CD14-positive monocyte (primary cell): ENCODE data around the gene BRI3. TPM values are rescaled to one million over a fixed set of nuclear protein-coding genes. Genes with fewer than 3 reads are reported as not detected.
A peak's percentile ranks its signal among the peaks of the same experiment; 100 is the strongest.

Source experiments
- DNase-seq, 3 donors: peaks; one replicate each; pipeline ENCODE4 v3.0.0-alpha.2; 2011 to 2022
- H2AFZ ChIP-seq: 2 replicates; pipeline ENCODE4 v1.6.0; 2012; ENCODE audit warnings: mild to moderate bottlenecking, low read depth, low read length, inconsistent platforms; ENCODE audit not compliant: insufficient read depth, poor library complexity, severe bottlenecking
- H3K27ac ChIP-seq, 2 donors: 1 replicate in 1 of 2; 2 replicates in 1 of 2; pipeline ENCODE4 v1.5.1; 2012 to 2013; ENCODE audit warnings: low read length in 2 of 2, control low read depth in 1 of 2, inconsistent platforms in 1 of 2, low read depth in 1 of 2, mild to moderate bottlenecking in 1 of 2
- H3K27me3 ChIP-seq, 2 donors: one replicate each; pipeline versions ENCODE4 v1.6.0 to v1.6.1; 2011 to 2013; ENCODE audit warnings: low read length in 2 of 2; ENCODE audit not compliant: control insufficient read depth in 2 of 2, insufficient read depth in 2 of 2
- H3K36me3 ChIP-seq, 2 donors: replicated peaks in 1 of 2; 1 replicate in 1 of 2; 2 replicates in 1 of 2; pipeline versions ENCODE4 v1.5.1 to v1.6.1; 2012 to 2013; ENCODE audit warnings: low read length in 2 of 2, control low read depth in 1 of 2, inconsistent platforms in 1 of 2, mild to moderate bottlenecking in 1 of 2; ENCODE audit not compliant: insufficient read depth in 2 of 2, control insufficient read depth in 1 of 2
- H3K4me1 ChIP-seq, 2 donors: 1 replicate in 1 of 2; 2 replicates in 1 of 2; pipeline versions ENCODE4 v1.5.1 to v1.6.1; 2012 to 2013; ENCODE audit warnings: low read length in 2 of 2, control low read depth in 1 of 2, inconsistent platforms in 1 of 2, mild to moderate bottlenecking in 1 of 2, moderate library complexity in 1 of 2; ENCODE audit not compliant: insufficient read depth in 2 of 2, control insufficient read depth in 1 of 2
- H3K4me2 ChIP-seq: replicated peaks from 2 replicates; pipeline ENCODE3; 2012; ENCODE audit warnings: low read length, moderate library complexity, mild to moderate bottlenecking; ENCODE audit not compliant: poor library complexity, severe bottlenecking; ENCODE audit errors: extremely low read depth
- H3K4me3 ChIP-seq, 3 experiments: fragments of 200-600 bp in 1 of 3; sonication (generic) in 1 of 3; replicated peaks in 1 of 3; 1 replicate in 2 of 3; 2 replicates in 1 of 3; pipeline ENCODE4 v1.5.1; 2011 to 2013; ENCODE audit warnings: low read length in 3 of 3, mild to moderate bottlenecking in 3 of 3, control low read depth in 2 of 3, low read depth in 2 of 3, inconsistent platforms in 1 of 3, moderate library complexity in 1 of 3
- H3K79me2 ChIP-seq: 2 replicates; pipeline ENCODE4 v1.6.0; 2012; ENCODE audit warnings: mild to moderate bottlenecking, control low read depth, inconsistent platforms, low read length, moderate library complexity; ENCODE audit not compliant: insufficient read depth
- H3K9ac ChIP-seq: 2 replicates; pipeline ENCODE4 v1.6.0; 2017; ENCODE audit warnings: low read length, mild to moderate bottlenecking; ENCODE audit not compliant: insufficient read depth, poor library complexity, severe bottlenecking
- H3K9me3 ChIP-seq, 2 donors: replicated peaks in 1 of 2; 1 replicate in 1 of 2; 2 replicates in 1 of 2; pipeline versions ENCODE4 v1.5.1 to v1.6.1; 2012 to 2013; ENCODE audit warnings: low read length in 2 of 2, control low read depth in 1 of 2; ENCODE audit not compliant: control insufficient read depth in 1 of 2, insufficient read depth in 1 of 2
- H4K20me1 ChIP-seq: 2 replicates; pipeline ENCODE4 v1.6.0; 2012; ENCODE audit warnings: mild to moderate bottlenecking, low read length, control low read depth, moderate library complexity; ENCODE audit not compliant: insufficient read depth
- H3K27ac Mint-ChIP-seq, 7 donors: one replicate each; pipeline ENCODE4 v1.8.0; 2020; ENCODE audit warnings: mild to moderate bottlenecking in 7 of 7, mixed read lengths in 7 of 7, moderate library complexity in 6 of 7, inconsistent platforms in 2 of 7
- H3K27me3 Mint-ChIP-seq, 3 donors: one replicate each; pipeline ENCODE4 v1.8.0; 2021 to 2022; ENCODE audit warnings: low read depth in 3 of 3, mild to moderate bottlenecking in 3 of 3, mixed read lengths in 3 of 3, moderate library complexity in 3 of 3, inconsistent platforms in 1 of 3
- H3K36me3 Mint-ChIP-seq, 2 donors: one replicate each; pipeline ENCODE4 v1.8.0; 2020; ENCODE audit warnings: mixed read lengths in 2 of 2, inconsistent platforms in 1 of 2, mild to moderate bottlenecking in 1 of 2
- H3K4me1 Mint-ChIP-seq: one replicate; pipeline ENCODE4 v1.8.0; 2020; ENCODE audit warnings: mild to moderate bottlenecking, mixed read lengths
- H3K4me3 Mint-ChIP-seq, 2 donors: one replicate each; pipeline ENCODE4 v1.8.0; 2020; ENCODE audit warnings: mild to moderate bottlenecking in 2 of 2, mixed read lengths in 2 of 2, moderate library complexity in 1 of 2
- H3K9me3 Mint-ChIP-seq, 7 donors: one replicate each; pipeline ENCODE4 v1.8.0; 2020 to 2022; ENCODE audit warnings: mixed read lengths in 7 of 7, mild to moderate bottlenecking in 6 of 7, moderate library complexity in 6 of 7, inconsistent platforms in 2 of 7
- WGBS: methylation state at CpG from one replicate; pipeline ENCODE4 v1.1.5; 2013; ENCODE audit warnings: missing lambda C conversion rate; ENCODE audit not compliant: insufficient coverage; 5-methylcytosine and 5-hydroxymethylcytosine counted together
- intact Hi-C, 2 donors: fragments of 100-400 bp; cut with micrococcal nuclease; formaldehyde crosslinking; loops; one replicate each; pipeline versions ENCODE4 v1.15.0 to v1.15.1; 2023
- polyA plus RNA-seq, 3 donors: library from polyadenylated mRNA; depleted of rRNA in 1 of 3; unstranded in 2 of 3; stranded (reverse) in 1 of 3; fragments of 300-500 nt in 2 of 3; fragments of >200 nt in 1 of 3; fragmentation: Illumina TruSeq in 2 of 3; gene quantifications; 1 replicate in 2 of 3; 2 replicates in 1 of 3; pipeline ENCODE4 v1.2.3, GENCODE V29; 2012 to 2021
- TF ChIP-seq, protein P1 (sequence below): fragments of 200-600 bp; IDR thresholded peaks from one replicate; pipeline ENCODE4 v1.8.0; 2022; ENCODE audit warnings: antibody characterized with exemption, mild to moderate bottlenecking

BRI3 gene
- polyA plus RNA-seq, 3 donors, result 120 to 273 (median 149) TPM

DNA sequence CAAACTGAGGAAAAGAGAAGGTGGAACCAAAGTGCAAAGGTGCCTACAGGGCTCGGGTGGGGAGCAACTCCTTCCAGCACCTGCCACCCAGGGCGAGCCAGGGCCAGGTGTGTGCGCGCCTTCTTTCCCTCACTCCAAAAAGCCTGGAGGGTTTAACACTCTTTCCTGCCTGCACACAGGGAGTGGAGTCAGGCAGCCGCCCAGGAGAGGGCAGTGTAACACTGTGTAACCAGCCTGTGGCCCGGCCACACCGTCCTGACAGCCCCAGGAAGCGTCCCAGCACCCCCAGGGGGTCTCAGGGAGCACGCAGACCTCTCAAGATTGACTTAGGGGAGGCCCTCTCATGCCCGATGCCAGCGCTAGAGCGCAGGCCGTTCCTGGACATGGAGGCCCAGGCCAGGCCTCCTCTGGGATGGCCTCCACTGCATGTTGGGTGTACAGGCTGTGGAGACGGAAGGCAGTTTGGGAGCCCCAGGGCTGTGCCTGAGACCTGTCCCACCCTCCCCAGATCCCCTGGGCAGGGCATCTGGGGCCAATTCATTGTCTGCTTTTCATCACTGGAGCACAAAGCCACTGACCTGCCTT lies 13.4 kb downstream of the BRI3 start:
- peak overlapping the region in 6 of 7 donors; percentile 2 to 77 (median 41) for H3K27ac Mint-ChIP-seq
- Histone ChIP-seq H3K27me3 (no peaks in the 10 kb centered on the region), H3K4me1 (no peaks in the 10 kb centered on the region), H3K79me2 (peaks cover 46% of the 10 kb centered on the region), H3K4me2 (no peak overlapping the region), H3K9ac (no peak overlapping the region), H4K20me1 (peaks cover 96% of the 10 kb centered on the region), H3K36me3 (peaks cover 52 to 70% of the 10 kb centered on the region in 2 donors), H3K4me3 (no peak overlapping the region), H3K9me3 (no peaks in the 10 kb centered on the region), H3K27ac (peak overlapping the region in 1 of 2 donors; percentile 14), H2AFZ (no peak overlapping the region)
- peaks cover 0 to 3% (median 0%) of the 10 kb centered on the region in 3 donors for H3K27me3 Mint-ChIP-seq
- H3K9me3 Mint-ChIP-seq, result no peaks in the 10 kb centered on the region
- TF ChIP-seq, protein P1, sequence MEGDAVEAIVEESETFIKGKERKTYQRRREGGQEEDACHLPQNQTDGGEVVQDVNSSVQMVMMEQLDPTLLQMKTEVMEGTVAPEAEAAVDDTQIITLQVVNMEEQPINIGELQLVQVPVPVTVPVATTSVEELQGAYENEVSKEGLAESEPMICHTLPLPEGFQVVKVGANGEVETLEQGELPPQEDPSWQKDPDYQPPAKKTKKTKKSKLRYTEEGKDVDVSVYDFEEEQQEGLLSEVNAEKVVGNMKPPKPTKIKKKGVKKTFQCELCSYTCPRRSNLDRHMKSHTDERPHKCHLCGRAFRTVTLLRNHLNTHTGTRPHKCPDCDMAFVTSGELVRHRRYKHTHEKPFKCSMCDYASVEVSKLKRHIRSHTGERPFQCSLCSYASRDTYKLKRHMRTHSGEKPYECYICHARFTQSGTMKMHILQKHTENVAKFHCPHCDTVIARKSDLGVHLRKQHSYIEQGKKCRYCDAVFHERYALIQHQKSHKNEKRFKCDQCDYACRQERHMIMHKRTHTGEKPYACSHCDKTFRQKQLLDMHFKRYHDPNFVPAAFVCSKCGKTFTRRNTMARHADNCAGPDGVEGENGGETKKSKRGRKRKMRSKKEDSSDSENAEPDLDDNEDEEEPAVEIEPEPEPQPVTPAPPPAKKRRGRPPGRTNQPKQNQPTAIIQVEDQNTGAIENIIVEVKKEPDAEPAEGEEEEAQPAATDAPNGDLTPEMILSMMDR, result peak; percentile 52
- 71% methylated on average over 13 of the region's 14 CpGs for WGBS
- intact Hi-C loops, result no loop called here
- H3K4me1 Mint-ChIP-seq, result peaks cover 3% of the 10 kb centered on the region
- H3K36me3 Mint-ChIP-seq, result peaks cover 43 to 68% of the 10 kb centered on the region in 2 donors
- H3K4me3 Mint-ChIP-seq, result no peak overlapping the region
- no peak for DNase-seq

DNA sequence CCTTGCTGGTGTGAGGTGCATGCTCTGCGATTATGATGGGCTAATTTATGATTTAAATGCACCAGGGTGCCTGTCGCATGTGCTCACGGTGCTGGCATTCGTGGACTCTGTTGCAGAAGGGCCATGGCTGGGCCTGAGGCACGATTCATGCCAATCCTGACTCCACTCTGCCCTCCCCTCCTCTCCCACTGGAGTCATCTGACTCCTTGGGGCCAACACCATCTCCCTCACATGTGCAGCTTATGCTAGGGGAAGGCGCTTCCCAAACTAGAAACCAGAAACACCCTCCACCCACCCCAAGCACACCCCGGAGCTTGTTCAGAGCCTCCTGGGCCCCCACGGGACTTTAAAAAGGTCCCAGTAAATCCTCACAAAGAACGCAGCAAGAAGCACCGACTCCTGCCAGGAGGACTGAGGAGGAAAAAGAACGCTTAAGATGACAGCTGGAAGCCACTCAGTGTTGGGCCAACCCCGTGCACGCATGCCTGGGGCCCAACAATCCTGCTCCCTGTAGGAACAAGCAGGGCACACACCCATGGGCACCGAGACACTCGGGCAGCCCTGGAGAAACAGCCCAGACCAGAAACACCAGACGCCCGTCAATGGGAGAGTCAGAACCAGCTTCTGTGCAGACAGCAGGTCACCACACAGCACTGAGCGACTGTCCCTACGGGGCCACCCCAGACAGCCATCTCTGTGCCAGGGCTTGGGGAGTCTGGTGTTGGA lies 14.1 kb downstream of the BRI3 start:
- peaks cover 2% of the 10 kb centered on the region for H3K4me1 Mint-ChIP-seq
- TF ChIP-seq, protein P1, result no peak
- H3K9me3 Mint-ChIP-seq, result no peaks in the 10 kb centered on the region
- Histone ChIP-seq H3K36me3 (peaks cover 52 to 71% of the 10 kb centered on the region in 2 donors), H3K79me2 (peaks cover 39% of the 10 kb centered on the region), H3K4me1 (no peaks in the 10 kb centered on the region), H3K9ac (no peak overlapping the region), H3K4me2 (no peak overlapping the region), H3K9me3 (no peaks in the 10 kb centered on the region), H4K20me1 (peaks cover 96% of the 10 kb centered on the region), H2AFZ (no peak overlapping the region), H3K27ac (peak overlapping the region in 1 of 2 donors; percentile 14), H3K4me3 (no peak overlapping the region), H3K27me3 (no peaks in the 10 kb centered on the region)
- peaks cover 42 to 62% of the 10 kb centered on the region in 2 donors for H3K36me3 Mint-ChIP-seq
- no peak for DNase-seq
- intact Hi-C loops, result no loop called here
- peaks cover 0 to 3% (median 0%) of the 10 kb centered on the region in 3 donors for H3K27me3 Mint-ChIP-seq
- WGBS, result 96% methylated on average over 19 of the region's 19 CpGs
- H3K4me3 Mint-ChIP-seq, result no peak overlapping the region
- H3K27ac Mint-ChIP-seq, result peak overlapping the region in 5 of 7 donors; percentile 10 to 85 (median 65)
